ENCODE data around the gene CX3CL1. TPM values are rescaled to one million over a fixed set of nuclear protein-coding genes. Genes with fewer than 3 reads are reported as not detected.
A peak's percentile ranks its signal among the peaks of the same experiment; 100 is the strongest.

CX3CL1 gene
- total and polyA plus RNA-seq, 2 of the 13 experiments (the other 11 are each of a cell fraction or from before 2014, with no cell fraction given) = 57.3 to 60.8 TPM

GRCh38 chr16:57361404-57361803, 10.9 kb upstream of the CX3CL1 start (continued):
- TF ChIP-seq UBTF (CRISPR knock-in tag; IDR thresholded peaks at IDR 0.05) = no peak
- no peak for TF ChIP-seq NFIB (CRISPR knock-in tag; IDR thresholded peaks at IDR 0.05; ENCODE audit: borderline replicate concordance)

DNA sequence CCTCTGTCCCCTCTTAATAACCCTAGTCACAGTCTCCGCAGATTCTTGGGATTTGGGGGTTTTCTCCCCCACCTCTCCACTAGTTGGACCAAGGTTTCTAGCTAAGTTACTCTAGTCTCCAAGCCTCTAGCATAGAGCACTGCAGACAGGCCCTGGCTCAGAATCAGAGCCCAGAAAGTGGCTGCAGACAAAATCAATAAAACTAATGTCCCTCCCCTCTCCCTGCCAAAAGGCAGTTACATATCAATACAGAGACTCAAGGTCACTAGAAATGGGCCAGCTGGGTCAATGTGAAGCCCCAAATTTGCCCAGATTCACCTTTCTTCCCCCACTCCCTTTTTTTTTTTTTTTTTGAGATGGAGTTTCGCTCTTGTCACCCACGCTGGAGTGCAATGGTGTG, 8.1 kb upstream of the CX3CL1 start:
- FAIRE-seq (no peak), ATAC-seq (peak; percentile 28; the same call in 1 of the 3 replicates), DNase-seq (ENCODE audit: low spot score) (no peak)
- in situ Hi-C loops (cut with HindIII; ENCODE audit: extremely low pct_ligation_motif_present, low pct_unique_long_range_greater_than_20kb) (no loop called here), intact Hi-C loops (cut with micrococcal nuclease; ENCODE audit: unreplicated experiment) (no loop called here)
- Histone ChIP-seq H3K9ac (ENCODE audit: insufficient read depth, low read depth, low read length) (no peak overlapping the region), H3K4me2 (ENCODE audit: low read depth, low read length) (no peak overlapping the region), H2AFZ (ENCODE audit: low read length) (no peak overlapping the region), H3K27ac (ENCODE audit: extremely low read length, insufficient read depth, low read length) (no peak overlapping the region), H3K36me3 (replicated peaks in 1 of 2; ENCODE audit: control insufficient read depth in 1 of 2, insufficient read depth in 2 of 2, low read length in 2 of 2) (no peaks in the 10 kb centered on the region), H3K79me2 (ENCODE audit: insufficient read depth, low read length) (no peaks in the 10 kb centered on the region), H3K4me3 (replicated peaks in 1 of 3; ENCODE audit: insufficient read depth in 1 of 3, low read depth in 2 of 3, low read length in 3 of 3) (no peak overlapping the region), H4K20me1 (ENCODE audit: insufficient read depth, low read length) (no peaks in the 10 kb centered on the region), H3K9me3 (ENCODE audit: low read length) (no peaks in the 10 kb centered on the region), H3K27me3 (ENCODE audit: control insufficient read depth in 1 of 2, insufficient read depth in 2 of 2, low read length in 2 of 2) (peaks cover 2 to 32% of the 10 kb centered on the region in 2 experiments; a peak in 3 of 5 replicates), H3K4me1 (ENCODE audit: insufficient read depth, low read length) (peaks cover 31% of the 10 kb centered on the region)
- no TSS peak for BruUV-seq (replicated peaks)
- ChIA-PET CTCF (ENCODE audit: low intra/inter-chr PET ratio, low total read pairs) (no interaction called here), POLR2A (interaction anchor here (1.0 to 2.9 kb wide), 2 partner anchors 8 to 10 kb away, joined by 3 to 30 read pairs; partner anchors contain the start of gene CX3CL1)
- TF ChIP-seq, protein P1, sequence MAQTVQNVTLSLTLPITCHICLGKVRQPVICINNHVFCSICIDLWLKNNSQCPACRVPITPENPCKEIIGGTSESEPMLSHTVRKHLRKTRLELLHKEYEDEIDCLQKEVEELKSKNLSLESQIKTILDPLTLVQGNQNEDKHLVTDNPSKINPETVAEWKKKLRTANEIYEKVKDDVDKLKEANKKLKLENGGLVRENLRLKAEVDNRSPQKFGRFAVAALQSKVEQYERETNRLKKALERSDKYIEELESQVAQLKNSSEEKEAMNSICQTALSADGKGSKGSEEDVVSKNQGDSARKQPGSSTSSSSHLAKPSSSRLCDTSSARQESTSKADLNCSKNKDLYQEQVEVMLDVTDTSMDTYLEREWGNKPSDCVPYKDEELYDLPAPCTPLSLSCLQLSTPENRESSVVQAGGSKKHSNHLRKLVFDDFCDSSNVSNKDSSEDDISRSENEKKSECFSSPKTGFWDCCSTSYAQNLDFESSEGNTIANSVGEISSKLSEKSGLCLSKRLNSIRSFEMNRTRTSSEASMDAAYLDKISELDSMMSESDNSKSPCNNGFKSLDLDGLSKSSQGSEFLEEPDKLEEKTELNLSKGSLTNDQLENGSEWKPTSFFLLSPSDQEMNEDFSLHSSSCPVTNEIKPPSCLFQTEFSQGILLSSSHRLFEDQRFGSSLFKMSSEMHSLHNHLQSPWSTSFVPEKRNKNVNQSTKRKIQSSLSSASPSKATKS (CRISPR knock-in tag; IDR thresholded peaks at IDR 0.05) = no peak
- peak; percentile 46; the same call in 1 of the 2 replicates for TF ChIP-seq KAT2B (IDR thresholded peaks at IDR 0.05; ENCODE audit: borderline replicate concordance, low read depth, low read length)
- TF ChIP-seq ONECUT2 (CRISPR knock-in tag; IDR thresholded peaks at IDR 0.05) = peak; percentile 74
- WGBS (ENCODE audit: low lambda C conversion rate) = 78% methylated on average over 3 of the region's 3 CpGs

Data from HepG2 (cell line).